Rectal smooth muscle tissue (tissue), 1 donor: ENCODE measurements around the gene GPR32.
"Not testable (repeated sequence)": the region's sequence is repeated elsewhere in the genome, so short reads cannot be mapped to it uniquely, and the experiment has no call there.

Experiments used
- H3K27ac ChIP-seq: one replicate; pipeline ENCODE4 v1.7.0; 2013; ENCODE audit warnings: low read depth, low read length, inconsistent platforms
- H3K27me3 ChIP-seq: one replicate; pipeline ENCODE4 v1.7.0; 2013; ENCODE audit warnings: low read length; ENCODE audit not compliant: control insufficient read depth, insufficient read depth
- H3K36me3 ChIP-seq: one replicate; pipeline ENCODE4 v1.7.0; 2013; ENCODE audit warnings: low read length; ENCODE audit not compliant: control insufficient read depth, insufficient read depth
- H3K4me1 ChIP-seq: one replicate; pipeline ENCODE4 v1.7.0; 2013; ENCODE audit warnings: low read length; ENCODE audit not compliant: control insufficient read depth, insufficient read depth
- H3K4me3 ChIP-seq: one replicate; pipeline ENCODE4 v1.7.0; 2013; ENCODE audit warnings: low read length
- H3K9ac ChIP-seq: one replicate; pipeline ENCODE4 v1.7.0; 2013; ENCODE audit warnings: low read length

GPR32 gene

GRCh38 chr19:50799547-50799851 lies 29.2 kb downstream of the GPR32 start:
- Histone ChIP-seq H3K4me3 (no peak overlapping the region), H3K9ac (no peak overlapping the region), H3K27me3 (no peaks in the 10 kb centered on the region), H3K36me3 (peaks cover 9% of the 10 kb centered on the region), H3K4me1 (peaks cover 9% of the 10 kb centered on the region), H3K27ac (no peak overlapping the region)

GRCh38 chr19:50801107-50801506 lies 30.8 kb downstream of the GPR32 start:
- Histone ChIP-seq H3K36me3 (peaks cover 9% of the 10 kb centered on the region), H3K4me1 (peaks cover 15% of the 10 kb centered on the region), H3K9ac (no peak overlapping the region), H3K27ac (no peak overlapping the region), H3K27me3 (no peaks in the 10 kb centered on the region), H3K4me3 (no peak overlapping the region)

- Histone ChIP-seq H3K27ac (peak overlapping the region; percentile 100), H3K27me3 (no peaks in the 10 kb centered on the region), H3K4me1 (peaks cover 15% of the 10 kb centered on the region), H3K9ac (peak overlapping the region; percentile 76), H3K36me3 (no peaks in the 10 kb centered on the region), H3K4me3 (peak overlapping the region; percentile 98)
These were observed 33.6 kb downstream of the GPR32 start for GRCh38 chr19:50803633-50804419.

GRCh38 chr19:50804420-50805272 lies 34.4 kb downstream of the GPR32 start:
- Histone ChIP-seq H3K27ac (peak overlapping the region; percentile 100), H3K4me1 (peaks cover 15% of the 10 kb centered on the region), H3K36me3 (no peaks in the 10 kb centered on the region), H3K27me3 (no peaks in the 10 kb centered on the region), H3K9ac (peak overlapping the region; percentile 98), H3K4me3 (peak overlapping the region; percentile 98)

GRCh38 chr19:50808856-50809255 lies 38.6 kb downstream of the GPR32 start:
- no peak overlapping the region for H3K9ac ChIP-seq
- no peaks in the 10 kb centered on the region for H3K36me3 ChIP-seq
- H3K27ac ChIP-seq = no peak overlapping the region
- H3K4me3 ChIP-seq = no peak overlapping the region
- H3K27me3 ChIP-seq = no peaks in the 10 kb centered on the region
- H3K4me1 ChIP-seq = peaks cover 6% of the 10 kb centered on the region

- H3K27me3 ChIP-seq, H3K4me1 ChIP-seq, H3K36me3 ChIP-seq, H3K4me3 ChIP-seq, H3K9ac ChIP-seq, H3K27ac ChIP-seq: not testable (repeated sequence)
These were observed 41.5 kb downstream of the GPR32 start for GRCh38 chr19:50811622-50812238.

GRCh38 chr19:50812474-50812873 lies 42.2 kb downstream of the GPR32 start:
- no peak overlapping the region for H3K4me3 ChIP-seq

GRCh38 chr19:50814883-50815282 lies 44.6 kb downstream of the GPR32 start:
- H3K27ac ChIP-seq = no peak overlapping the region
- H3K9ac ChIP-seq = no peak overlapping the region
- H3K36me3 ChIP-seq = no peaks in the 10 kb centered on the region
- H3K4me1 ChIP-seq = no peaks in the 10 kb centered on the region
- no peak overlapping the region for H3K4me3 ChIP-seq
- H3K27me3 ChIP-seq = peaks cover 12% of the 10 kb centered on the region

More at GRCh38 chr19:50812474-50812873, 42.2 kb downstream of the GPR32 start:
- H3K4me1 ChIP-seq = no peaks in the 10 kb centered on the region
- no peaks in the 10 kb centered on the region for H3K36me3 ChIP-seq
- no peak overlapping the region for H3K9ac ChIP-seq
- peaks cover 1% of the 10 kb centered on the region for H3K27me3 ChIP-seq
- no peak overlapping the region for H3K27ac ChIP-seq

GRCh38 chr19:50815439-50815838 lies 45.2 kb downstream of the GPR32 start:
- H3K4me3 ChIP-seq = no peak overlapping the region
- H3K4me1 ChIP-seq = no peaks in the 10 kb centered on the region
- no peaks in the 10 kb centered on the region for H3K36me3 ChIP-seq
- peaks cover 17% of the 10 kb centered on the region for H3K27me3 ChIP-seq
- H3K9ac ChIP-seq = no peak overlapping the region
- H3K27ac ChIP-seq = no peak overlapping the region

GRCh38 chr19:50817941-50818858 lies 47.9 kb downstream of the GPR32 start:
- Histone ChIP-seq H3K27me3 (peaks cover 22% of the 10 kb centered on the region), H3K36me3 (no peaks in the 10 kb centered on the region), H3K4me1 (no peaks in the 10 kb centered on the region), H3K4me3 (peak overlapping the region; percentile 47), H3K9ac (no peak overlapping the region), H3K27ac (no peak overlapping the region)

- H3K9ac ChIP-seq = no peak overlapping the region
These were observed 48.7 kb downstream of the GPR32 start for GRCh38 chr19:50818859-50819472.

More at GRCh38 chr19:50818859-50819472, 48.7 kb downstream of the GPR32 start:
- H3K27me3 ChIP-seq = peaks cover 22% of the 10 kb centered on the region
- H3K36me3 ChIP-seq = no peaks in the 10 kb centered on the region
- H3K4me1 ChIP-seq = no peaks in the 10 kb centered on the region
- no peak overlapping the region for H3K4me3 ChIP-seq
- H3K27ac ChIP-seq = no peak overlapping the region
